ENCODE results near the gene RNF39. TPM values are rescaled to one million over a fixed set of nuclear protein-coding genes. Genes with fewer than 3 reads are reported as not detected.
A peak's percentile ranks its signal among the peaks of the same experiment; 100 is the strongest.
"Not testable (repeated sequence)": the region's sequence is repeated elsewhere in the genome, so short reads cannot be mapped to it uniquely, and the experiment has no call there.

RNF39 gene
- total RNA-seq, 2 donors from 2014 or later, result not detected

DNA sequence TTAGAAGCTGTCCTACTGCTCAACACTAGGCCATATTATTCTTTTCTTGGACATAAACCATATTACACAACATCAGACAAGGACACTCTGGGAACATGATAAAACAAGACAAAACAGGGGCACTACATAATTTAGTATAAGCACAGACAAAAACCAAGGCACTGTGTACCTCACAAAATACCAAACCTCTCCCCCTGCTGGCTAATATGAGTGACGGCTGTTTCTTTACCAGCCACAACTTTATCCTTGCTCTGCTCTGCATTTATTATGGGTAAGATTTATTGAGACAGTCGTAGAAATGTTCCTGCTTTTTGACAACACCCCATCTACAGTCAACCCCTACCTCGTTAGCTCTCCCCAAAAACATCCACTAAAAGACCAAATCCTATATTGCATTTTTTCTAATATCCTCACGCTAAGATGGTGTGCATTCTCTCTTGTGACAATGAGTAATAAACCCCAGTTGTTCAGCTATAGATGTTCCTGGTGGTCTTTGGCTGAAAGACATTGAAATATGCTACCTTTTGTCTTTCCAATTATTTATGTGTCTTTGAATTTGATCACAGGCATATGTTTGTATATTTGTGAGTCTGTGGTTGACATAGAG lies 38.3 kb downstream of the RNF39 start:
- H3K4me1 Mint-ChIP-seq (ENCODE audit: low read depth), result peaks cover 2% of the 10 kb centered on the region
- H3K4me3 Mint-ChIP-seq, result no peak overlapping the region
- no peaks in the 10 kb centered on the region for H3K9me3 Mint-ChIP-seq
- H3K27ac Mint-ChIP-seq, result no peak overlapping the region
- peaks cover 0 to 2% of the 10 kb centered on the region in 2 donors for H3K36me3 Mint-ChIP-seq (ENCODE audit: insufficient read depth in 2 of 2)
- ATAC-seq (replicated peaks in 1 of 2), result peak in 1 of 2 donors; percentile 39
- H3K27me3 Mint-ChIP-seq (ENCODE audit: low read depth), result no peaks in the 10 kb centered on the region
- DNase-seq, result no peak

DNA sequence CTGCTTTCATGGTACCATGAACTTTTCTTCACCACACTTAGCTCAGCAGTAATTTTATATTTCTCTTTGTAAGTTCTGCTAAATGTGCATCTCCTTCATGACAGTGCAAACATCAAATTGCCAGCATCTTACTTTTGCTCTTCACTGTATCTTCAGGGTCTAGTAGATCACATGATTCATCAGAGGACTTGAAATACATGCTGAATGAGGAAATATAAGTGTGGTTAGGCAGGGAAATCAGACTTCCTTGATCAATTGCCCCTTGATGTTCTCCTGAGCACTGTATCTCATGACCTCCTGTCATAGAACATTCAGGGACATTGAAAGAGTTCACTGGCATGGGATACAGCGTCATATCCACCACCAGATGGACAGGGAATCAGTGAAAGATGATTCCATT lies 39.8 kb downstream of the RNF39 start:
- Mint-ChIP-seq H3K4me3 (no peak overlapping the region), H3K9me3 (no peaks in the 10 kb centered on the region), H3K4me1 (ENCODE audit: low read depth) (no peaks in the 10 kb centered on the region), H3K27ac (no peak overlapping the region), H3K36me3 (ENCODE audit: insufficient read depth in 2 of 2) (peaks cover 0 to 2% of the 10 kb centered on the region in 2 donors), H3K27me3 (ENCODE audit: low read depth) (no peaks in the 10 kb centered on the region)
- no peak for DNase-seq
- no peak for ATAC-seq (replicated peaks in 1 of 2)

DNA sequence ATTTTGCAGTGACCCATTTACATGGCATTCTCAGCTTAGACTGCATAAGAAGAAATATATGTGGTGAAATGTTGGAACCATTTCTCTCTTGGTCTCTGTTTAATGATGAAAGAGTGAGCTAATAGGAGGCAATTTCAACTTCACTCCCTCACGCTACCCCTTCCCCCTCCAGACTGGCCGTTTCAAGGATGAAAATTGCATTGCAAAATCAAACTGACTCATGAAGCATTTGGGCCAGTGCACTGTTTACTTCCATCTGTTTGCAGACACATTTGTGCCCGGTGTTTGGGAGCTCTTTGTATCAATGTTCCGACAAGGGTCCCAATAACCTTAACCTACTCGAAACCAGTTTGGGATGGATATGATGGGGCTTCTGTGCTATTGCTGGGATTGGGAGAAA lies 42.1 kb downstream of the RNF39 start:
- ATAC-seq (replicated peaks in 1 of 2); H3K36me3 Mint-ChIP-seq (ENCODE audit: insufficient read depth in 2 of 2); H3K4me3 Mint-ChIP-seq; H3K27ac Mint-ChIP-seq; H3K4me1 Mint-ChIP-seq (ENCODE audit: low read depth); H3K9me3 Mint-ChIP-seq; DNase-seq; H3K27me3 Mint-ChIP-seq (ENCODE audit: low read depth): not testable (repeated sequence)

DNA sequence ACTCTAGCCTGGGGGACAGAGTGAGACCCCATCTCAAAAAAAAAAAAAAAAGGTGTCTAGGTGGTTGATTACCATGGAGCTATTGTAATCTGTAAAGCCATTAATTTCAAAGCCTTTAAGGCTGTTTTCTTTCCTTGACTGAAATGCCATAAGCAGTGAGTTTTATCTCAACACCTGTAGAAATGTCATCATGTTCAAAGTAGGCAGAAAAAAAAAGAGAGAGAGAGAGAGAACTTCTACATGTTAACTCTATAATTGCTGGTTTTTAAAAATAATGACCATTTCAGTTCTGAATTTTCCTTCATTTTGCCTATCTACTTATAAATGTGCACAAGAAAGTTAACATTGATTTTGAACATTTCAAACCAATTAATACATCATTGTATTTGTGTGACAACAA lies 44.2 kb downstream of the RNF39 start:
- ATAC-seq (replicated peaks in 1 of 2) (no peak), DNase-seq (no peak)
- Mint-ChIP-seq H3K4me1 (ENCODE audit: low read depth) (no peaks in the 10 kb centered on the region), H3K27ac (no peak overlapping the region), H3K4me3 (no peak overlapping the region), H3K36me3 (ENCODE audit: insufficient read depth in 2 of 2) (peaks cover 0 to 2% of the 10 kb centered on the region in 2 donors), H3K27me3 (ENCODE audit: low read depth) (no peaks in the 10 kb centered on the region), H3K9me3 (no peaks in the 10 kb centered on the region)

GRCh38 chr6:30029588-30029987 lies 46.0 kb downstream of the RNF39 start:
- H3K27me3 Mint-ChIP-seq (ENCODE audit: low read depth), result no peaks in the 10 kb centered on the region
- no peaks in the 10 kb centered on the region for H3K9me3 Mint-ChIP-seq
- H3K36me3 Mint-ChIP-seq (ENCODE audit: insufficient read depth in 2 of 2), result no peaks in the 10 kb centered on the region
- H3K4me1 Mint-ChIP-seq (ENCODE audit: low read depth), result no peaks in the 10 kb centered on the region
- no peak for DNase-seq
- H3K4me3 Mint-ChIP-seq, result no peak overlapping the region
- no peak for ATAC-seq (replicated peaks in 1 of 2)
- no peak overlapping the region for H3K27ac Mint-ChIP-seq

DNA sequence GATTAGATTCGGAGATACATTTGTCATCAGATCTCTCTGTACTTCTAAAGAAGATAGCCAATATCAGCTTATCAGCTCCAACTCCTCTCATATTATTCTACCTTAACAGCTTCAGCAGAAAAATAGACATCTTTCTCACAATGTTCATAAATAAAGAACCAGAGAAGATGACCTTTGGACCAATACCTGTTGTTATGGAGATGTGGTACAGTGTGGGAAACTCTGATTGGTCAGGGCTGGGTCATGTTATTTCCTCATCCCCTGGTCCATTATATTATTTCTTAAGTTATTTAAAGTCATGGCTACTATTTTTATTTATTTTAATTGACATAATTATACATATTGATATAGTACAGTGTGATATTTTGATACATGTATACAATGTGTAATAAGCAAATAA lies 50.4 kb downstream of the RNF39 start:
- no peak for DNase-seq
- no peaks in the 10 kb centered on the region for H3K4me1 Mint-ChIP-seq (ENCODE audit: low read depth)
- H3K27ac Mint-ChIP-seq, result no peak overlapping the region
- no peak for ATAC-seq (replicated peaks in 1 of 2)
- no peak overlapping the region for H3K4me3 Mint-ChIP-seq
- H3K36me3 Mint-ChIP-seq (ENCODE audit: insufficient read depth in 2 of 2), result no peaks in the 10 kb centered on the region
- no peaks in the 10 kb centered on the region for H3K9me3 Mint-ChIP-seq
- H3K27me3 Mint-ChIP-seq (ENCODE audit: low read depth), result no peaks in the 10 kb centered on the region

GRCh38 chr6:30022712-30023111 lies 52.9 kb downstream of the RNF39 start:
- ATAC-seq (replicated peaks in 1 of 2), result not testable (repeated sequence)

DNA sequence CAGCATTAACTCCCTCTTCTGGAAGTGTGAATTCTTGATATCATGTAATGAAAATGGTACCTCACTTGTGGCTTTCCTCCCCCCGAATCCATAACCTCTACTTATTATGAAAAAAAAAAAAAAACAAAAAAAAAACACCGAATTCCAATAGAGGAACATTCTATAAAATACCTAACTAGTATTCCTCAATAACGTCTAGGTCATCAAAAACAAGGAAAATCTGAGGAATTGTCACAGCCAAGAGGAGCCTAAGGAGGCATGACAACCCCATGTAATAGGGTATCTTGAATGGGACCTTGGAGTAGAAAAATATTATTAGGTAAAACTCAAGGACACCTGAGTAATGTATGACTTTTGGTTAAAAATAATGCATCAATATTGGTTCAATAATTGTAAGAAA lies 53.4 kb downstream of the RNF39 start:
- Mint-ChIP-seq H3K36me3 (ENCODE audit: insufficient read depth in 2 of 2) (no peaks in the 10 kb centered on the region), H3K9me3 (no peaks in the 10 kb centered on the region), H3K27me3 (ENCODE audit: low read depth) (no peaks in the 10 kb centered on the region), H3K4me1 (ENCODE audit: low read depth) (no peaks in the 10 kb centered on the region), H3K4me3 (no peak overlapping the region), H3K27ac (no peak overlapping the region)
- ATAC-seq (replicated peaks in 1 of 2), result no peak
- DNase-seq, result no peak

More at GRCh38 chr6:30022712-30023111, 52.9 kb downstream of the RNF39 start:
- not testable (repeated sequence) for H3K4me1 Mint-ChIP-seq (ENCODE audit: low read depth); H3K27me3 Mint-ChIP-seq (ENCODE audit: low read depth); H3K36me3 Mint-ChIP-seq (ENCODE audit: insufficient read depth in 2 of 2); H3K4me3 Mint-ChIP-seq; H3K9me3 Mint-ChIP-seq; DNase-seq; H3K27ac Mint-ChIP-seq

- ATAC-seq (replicated peaks in 1 of 2), result no peak
- Mint-ChIP-seq H3K4me1 (ENCODE audit: low read depth) (no peaks in the 10 kb centered on the region), H3K36me3 (ENCODE audit: insufficient read depth in 2 of 2) (no peaks in the 10 kb centered on the region), H3K4me3 (no peak overlapping the region), H3K9me3 (no peaks in the 10 kb centered on the region), H3K27me3 (ENCODE audit: low read depth) (no peaks in the 10 kb centered on the region), H3K27ac (no peak overlapping the region)
- no peak for DNase-seq
Observed at GRCh38 chr6:30020626-30021025, 54.9 kb downstream of the RNF39 start.

Other genes starting within 250 kb of the RNF39 start
- under 1 TPM in 1 of 2 donors, not detected in 1; 0.37 TPM for gene HLA-G, start 247.9 kb downstream of the RNF39 start, total RNA-seq
- 1,000 to 10,000 TPM; 1,261 to 1,795 TPM for gene HLA-A, start 133.2 kb downstream of the RNF39 start, total RNA-seq
- gene POLR1H, start 14.5 kb downstream of the RNF39 start, total RNA-seq, result 10 to 100 TPM; 77.1 to 81.9 TPM
- 10 to 100 TPM; 54.1 to 63.1 TPM for gene PPP1R11, start 8.6 kb downstream of the RNF39 start, total RNA-seq
- under 1 TPM in 1 of 2 donors, not detected in 1; 0.12 TPM for gene TRIM31, start 37.3 kb upstream of the RNF39 start, total RNA-seq
- gene TRIM40, start 60.4 kb upstream of the RNF39 start, total RNA-seq, result not detected
- under 1 TPM in 1 of 2 donors, not detected in 1; 0.39 TPM for gene TRIM10, start 85.4 kb upstream of the RNF39 start, total RNA-seq
- gene TRIM15, start 87.8 kb upstream of the RNF39 start, total RNA-seq, result under 1 TPM; 0.84 to 0.95 TPM
- gene TRIM26, start 137.6 kb upstream of the RNF39 start, total RNA-seq, result 10 to 100 TPM; 89.0 to 92.7 TPM

Measured in activated T-cell treated with anti-CD3 and anti-CD28 coated beads, Interleukin-2, amount 50 U/mL, for 72 hours (primary cell).